Lung microvascular endothelial cell (primary cell): ENCODE data around the gene ZNF740. TPM values are rescaled to one million over a fixed set of nuclear protein-coding genes. Genes with fewer than 3 reads are reported as not detected.

Experiments used
- total RNA-seq: library from RNA; depleted of rRNA; stranded (reverse); fragments of >200 nt; gene quantifications from 2 replicates; pipeline ENCODE4 v1.2.1, GENCODE V29; 2014

The ZNF740 gene
- total RNA-seq, 1 donor from 2014 or later: 12.1 TPM

Other genes with a start within 250 kb of the ZNF740 start
- gene KRT18, start 231.6 kb upstream of the ZNF740 start, total RNA-seq: 139 and 162 TPM in 2 replicates
- 775 and 904 TPM in 2 replicates for gene EIF4B, start 174.3 kb upstream of the ZNF740 start, total RNA-seq
- gene TNS2, start 130.7 kb upstream of the ZNF740 start, total RNA-seq: 15.9 and 18.3 TPM in 2 replicates
- gene SPRYD3, start 101.3 kb upstream of the ZNF740 start, total RNA-seq: 8.9 and 12.9 TPM in 2 replicates
- gene IGFBP6, start 83.1 kb upstream of the ZNF740 start, total RNA-seq: 2.2 and 16.6 TPM in 2 replicates
- not detected in 2 replicates for gene SOAT2, start 77.2 kb upstream of the ZNF740 start, total RNA-seq
- 2.6 and 6.0 TPM in 2 replicates for gene CSAD, start 203 bp downstream of the ZNF740 start, total RNA-seq
- gene ITGB7, start 26.5 kb downstream of the ZNF740 start, total RNA-seq: not detected in 2 replicates
- 5.2 and 10.9 TPM in 2 replicates for gene RARG, start 51.5 kb downstream of the ZNF740 start, total RNA-seq
- 0.99 and 3.7 TPM in 2 replicates for gene ESPL1, start 87.6 kb downstream of the ZNF740 start, total RNA-seq
- 412 and 577 TPM in 2 replicates for gene PFDN5, start 114.8 kb downstream of the ZNF740 start, total RNA-seq
- gene MYG1, start 119.0 kb downstream of the ZNF740 start, total RNA-seq: 31.6 and 35.9 TPM in 2 replicates
- 23.8 and 24.6 TPM in 2 replicates for gene AAAS, start 140.9 kb downstream of the ZNF740 start, total RNA-seq
- not detected in 2 replicates for gene SP7, start 155.6 kb downstream of the ZNF740 start, total RNA-seq
- 21.4 and 26.8 TPM in 2 replicates for gene SP1, start 199.5 kb downstream of the ZNF740 start, total RNA-seq
- gene AMHR2, start 243.1 kb downstream of the ZNF740 start, total RNA-seq: not detected in 2 replicates